RWPE2 (cell line): Measurements from ENCODE around the gene FIGN.

Source experiments
- ATAC-seq: fragments of 200-7000 bp; cut with Tn5 transposase; 3 replicates; pipeline ENCODE4 v1.9.1; 2021; ENCODE audit warnings: low read depth
- DNase-seq: peaks from one replicate; pipeline ENCODE4 v3.0.0-alpha.2; 2020; ENCODE audit warnings: low spot score
- H3K27ac ChIP-seq: fragments of 450-650 bp; 2 replicates; pipeline ENCODE4 v1.5.1; 2017; ENCODE audit warnings: mild to moderate bottlenecking; ENCODE audit not compliant: poor library complexity, severe bottlenecking
- H3K27me3 ChIP-seq: fragments of 250-450 bp; sonication (Bioruptor Pico); 2 replicates; pipeline ENCODE4 v1.5.1; 2021; ENCODE audit warnings: mild to moderate bottlenecking, moderate library complexity; ENCODE audit not compliant: insufficient read depth, poor library complexity, severe bottlenecking
- H3K36me3 ChIP-seq: fragments of 250-450 bp; sonication (Bioruptor Pico); 2 replicates; pipeline ENCODE4 v1.5.1; 2020; ENCODE audit warnings: low read depth, mild to moderate bottlenecking, moderate library complexity
- H3K4me1 ChIP-seq: fragments of 250-450 bp; sonication (Bioruptor Pico); 2 replicates; pipeline ENCODE4 v1.5.1; 2021; ENCODE audit warnings: mild to moderate bottlenecking, moderate library complexity; ENCODE audit not compliant: insufficient read depth, poor library complexity, severe bottlenecking
- H3K4me3 ChIP-seq: fragments of 250-450 bp; sonication (Bioruptor Pico); 2 replicates; pipeline ENCODE4 v1.5.1; 2021; ENCODE audit warnings: mild to moderate bottlenecking, moderate library complexity; ENCODE audit not compliant: severe bottlenecking
- H3K9me3 ChIP-seq: fragments of 250-450 bp; sonication (Bioruptor Pico); 2 replicates; pipeline ENCODE4 v1.5.1; 2021; ENCODE audit warnings: mild to moderate bottlenecking, moderate library complexity; ENCODE audit not compliant: severe bottlenecking
- TF ChIP-seq, protein P1 (sequence below): fragments of 450-650 bp; IDR thresholded peaks from one replicate; pipeline ENCODE4 v1.5.1; 2017; ENCODE audit warnings: mild to moderate bottlenecking, moderate library complexity; ENCODE audit not compliant: poor library complexity, severe bottlenecking

Gene FIGN

DNA sequence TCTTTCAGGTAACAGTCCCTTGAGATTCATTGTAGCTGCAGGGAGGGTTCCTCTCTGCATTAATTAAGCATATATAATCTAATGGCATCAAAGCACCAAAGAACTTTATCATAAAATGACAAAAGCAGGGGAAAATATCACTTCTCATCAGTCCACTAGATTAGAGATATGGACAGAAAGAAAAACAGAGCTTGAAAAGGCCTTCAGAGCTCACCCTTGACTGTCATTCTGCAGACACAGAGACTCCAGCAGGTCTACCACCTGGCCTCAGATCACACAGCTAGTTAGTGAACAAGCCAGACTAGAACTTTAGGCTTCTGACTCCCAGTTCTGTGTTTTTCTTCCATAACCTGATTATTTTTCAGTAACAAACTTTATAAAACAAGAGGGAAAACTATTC lies 88.5 kb downstream of the FIGN start:
- no peaks in the 10 kb centered on the region for H3K27me3 ChIP-seq
- no peak overlapping the region for H3K4me3 ChIP-seq
- DNase-seq: no peak
- no peaks in the 10 kb centered on the region for H3K9me3 ChIP-seq
- H3K27ac ChIP-seq: no peak overlapping the region
- H3K36me3 ChIP-seq: no peaks in the 10 kb centered on the region
- TF ChIP-seq, protein P1, sequence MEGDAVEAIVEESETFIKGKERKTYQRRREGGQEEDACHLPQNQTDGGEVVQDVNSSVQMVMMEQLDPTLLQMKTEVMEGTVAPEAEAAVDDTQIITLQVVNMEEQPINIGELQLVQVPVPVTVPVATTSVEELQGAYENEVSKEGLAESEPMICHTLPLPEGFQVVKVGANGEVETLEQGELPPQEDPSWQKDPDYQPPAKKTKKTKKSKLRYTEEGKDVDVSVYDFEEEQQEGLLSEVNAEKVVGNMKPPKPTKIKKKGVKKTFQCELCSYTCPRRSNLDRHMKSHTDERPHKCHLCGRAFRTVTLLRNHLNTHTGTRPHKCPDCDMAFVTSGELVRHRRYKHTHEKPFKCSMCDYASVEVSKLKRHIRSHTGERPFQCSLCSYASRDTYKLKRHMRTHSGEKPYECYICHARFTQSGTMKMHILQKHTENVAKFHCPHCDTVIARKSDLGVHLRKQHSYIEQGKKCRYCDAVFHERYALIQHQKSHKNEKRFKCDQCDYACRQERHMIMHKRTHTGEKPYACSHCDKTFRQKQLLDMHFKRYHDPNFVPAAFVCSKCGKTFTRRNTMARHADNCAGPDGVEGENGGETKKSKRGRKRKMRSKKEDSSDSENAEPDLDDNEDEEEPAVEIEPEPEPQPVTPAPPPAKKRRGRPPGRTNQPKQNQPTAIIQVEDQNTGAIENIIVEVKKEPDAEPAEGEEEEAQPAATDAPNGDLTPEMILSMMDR: no peak
- H3K4me1 ChIP-seq: no peaks in the 10 kb centered on the region
- ATAC-seq: no peak

DNA sequence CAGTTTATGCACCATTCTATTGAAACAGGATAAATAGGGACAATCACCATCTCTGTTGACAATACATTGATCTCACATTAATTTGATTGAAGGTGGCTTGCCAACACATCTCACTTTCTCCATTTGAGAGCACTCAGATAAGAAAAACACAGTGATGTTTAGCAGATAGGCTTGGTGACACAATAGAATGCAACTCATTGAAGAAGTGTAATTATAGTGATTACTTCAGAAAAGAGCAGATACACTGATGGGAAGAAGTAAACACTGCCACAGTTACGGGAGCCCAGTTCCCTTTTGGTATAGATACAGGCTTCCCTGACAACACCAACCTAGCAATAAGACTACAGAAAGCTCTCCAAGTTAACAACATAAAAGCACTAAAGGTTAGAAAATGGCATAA lies 89.1 kb downstream of the FIGN start:
- ATAC-seq (no peak), DNase-seq (no peak)
- no peak overlapping the region for H3K4me3 ChIP-seq
- H3K4me1 ChIP-seq: no peaks in the 10 kb centered on the region
- H3K9me3 ChIP-seq: no peaks in the 10 kb centered on the region
- no peaks in the 10 kb centered on the region for H3K27me3 ChIP-seq
- no peak overlapping the region for H3K27ac ChIP-seq
- no peaks in the 10 kb centered on the region for H3K36me3 ChIP-seq
- TF ChIP-seq, protein P1: no peak

DNA sequence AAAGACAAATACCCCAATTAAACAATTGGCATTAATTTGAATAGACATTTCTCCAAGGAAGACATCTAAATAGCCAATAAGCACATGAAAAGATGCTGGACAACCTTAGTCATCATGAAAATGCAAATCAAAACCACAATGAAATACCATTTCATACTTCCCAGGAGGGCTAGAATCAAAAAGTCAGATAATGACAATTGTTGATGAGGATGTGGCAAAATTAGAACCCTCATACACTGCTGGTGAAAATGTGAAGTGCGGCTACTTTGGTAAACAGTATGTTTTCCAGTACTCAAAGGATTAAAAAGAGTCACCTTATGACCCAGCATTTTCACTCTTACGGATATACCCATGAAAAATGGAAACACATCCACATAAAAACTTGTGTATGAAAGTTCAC lies 91.6 kb downstream of the FIGN start:
- no peak for ATAC-seq
- DNase-seq: no peak
- H3K4me3 ChIP-seq: no peak overlapping the region
- H3K27ac ChIP-seq: no peak overlapping the region
- peaks cover 3% of the 10 kb centered on the region for H3K4me1 ChIP-seq
- no peaks in the 10 kb centered on the region for H3K27me3 ChIP-seq
- H3K9me3 ChIP-seq: no peaks in the 10 kb centered on the region
- no peaks in the 10 kb centered on the region for H3K36me3 ChIP-seq
- TF ChIP-seq, protein P1: no peak

DNA sequence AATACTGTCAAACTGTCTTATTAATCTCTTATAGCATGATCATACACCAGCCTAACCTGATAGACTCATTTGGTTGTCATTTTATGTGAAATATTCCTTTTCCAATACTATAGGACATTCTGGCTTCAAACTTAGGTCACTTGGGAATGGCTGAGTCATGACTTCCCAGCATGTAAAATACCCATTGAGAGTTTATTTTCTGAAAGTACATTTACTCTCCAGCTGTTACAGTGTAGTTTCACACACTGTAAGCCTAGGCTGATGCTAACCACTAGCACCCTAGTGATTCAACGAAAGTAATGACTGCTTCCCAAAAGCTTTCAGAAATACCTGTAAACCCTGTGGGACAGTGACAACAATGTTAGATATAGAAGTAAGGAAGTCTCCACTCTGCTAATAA lies 93.8 kb downstream of the FIGN start:
- no peak overlapping the region for H3K27ac ChIP-seq
- TF ChIP-seq, protein P1: no peak
- peaks cover 3% of the 10 kb centered on the region for H3K4me1 ChIP-seq
- H3K27me3 ChIP-seq: no peaks in the 10 kb centered on the region
- ATAC-seq: no peak
- H3K9me3 ChIP-seq: no peaks in the 10 kb centered on the region
- H3K4me3 ChIP-seq: no peak overlapping the region
- no peak for DNase-seq
- no peaks in the 10 kb centered on the region for H3K36me3 ChIP-seq

DNA sequence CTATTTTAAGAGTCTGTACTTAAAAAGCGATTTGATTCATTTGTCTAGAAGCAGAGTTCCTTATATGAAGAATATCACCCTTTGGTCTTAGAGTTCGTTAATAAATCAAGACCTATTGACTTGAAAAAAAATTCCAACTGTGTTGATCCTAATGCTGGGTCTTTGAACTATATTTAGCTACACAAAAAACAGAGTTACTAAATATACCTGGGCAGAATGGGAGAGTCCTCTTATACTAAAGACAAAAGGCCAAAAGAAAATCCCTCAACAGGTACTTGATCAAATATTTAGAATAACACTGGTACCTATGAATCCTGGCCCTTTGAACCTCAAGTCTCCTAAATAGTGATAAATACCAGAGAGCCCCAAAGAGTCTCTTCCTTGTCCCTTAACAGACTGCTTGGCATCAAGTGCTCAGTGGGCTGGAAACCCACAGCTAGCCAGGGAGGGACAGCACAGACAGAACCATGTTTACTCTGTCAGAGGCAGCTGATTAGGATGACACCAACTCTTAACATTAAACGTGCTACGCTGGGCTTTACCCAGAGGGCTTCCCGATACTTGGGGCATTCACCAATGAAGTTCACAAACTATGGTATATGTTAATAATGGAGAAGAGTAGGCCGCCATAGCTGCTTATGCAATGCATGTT lies 95.1 kb downstream of the FIGN start:
- H3K4me3 ChIP-seq: no peak overlapping the region
- no peaks in the 10 kb centered on the region for H3K36me3 ChIP-seq
- H3K4me1 ChIP-seq: peaks cover 3% of the 10 kb centered on the region

More for the DNA sequence above, 95.1 kb downstream of the FIGN start:
- DNase-seq: no peak
- no peaks in the 10 kb centered on the region for H3K27me3 ChIP-seq
- H3K9me3 ChIP-seq: no peaks in the 10 kb centered on the region
- H3K27ac ChIP-seq: no peak overlapping the region
- TF ChIP-seq, protein P1: no peak
- no peak for ATAC-seq
